H1 (cell line): ENCODE data around the gene SPTAN1. TPM values are rescaled to one million over a fixed set of nuclear protein-coding genes. Genes with fewer than 3 reads are reported as not detected.
A peak's percentile ranks its signal among the peaks of the same experiment; 100 is the strongest.

Experiments used
- CTCF ChIA-PET: fragments of 300-600 bp; sonication (Branson Sonifier 250); formaldehyde crosslinking; loops from one replicate; lab custom pipeline; 2021; ENCODE audit not compliant: partially characterized antibody; lab: Charles Lee
- POLR2A ChIA-PET: fragments of 300-600 bp; sonication (Branson Sonifier 250); formaldehyde crosslinking; loops from one replicate; lab custom pipeline; 2021; ENCODE audit warnings: inconsistent platforms; ENCODE audit not compliant: partially characterized antibody; lab: Charles Lee
- DNase-seq, 2 experiments: peaks; one replicate each; pipeline versions ENCODE4 v3.0.0 to v3.0.0-alpha.2; 2010 to 2022; ENCODE audit warnings: low spot score in 2 of 2, low read depth in 1 of 2, mixed read lengths in 1 of 2
- FAIRE-seq: peaks from 2 replicates; lab custom pipeline; 2011; peaks lifted over from hg19 to GRCh38; lab: Jason Lieb, UNC
- H2AFZ ChIP-seq: 2 replicates; pipeline ENCODE4 v1.8.1; 2012; ENCODE audit warnings: low read length, inconsistent platforms
- H2AK5ac ChIP-seq: 2 replicates; pipeline ENCODE4 v1.6.1; 2013; ENCODE audit warnings: low read depth, low read length
- H2BK120ac ChIP-seq: replicated peaks from 2 replicates; pipeline ENCODE3; 2013; ENCODE audit warnings: low read depth, low read length, inconsistent platforms
- H2BK12ac ChIP-seq: 2 replicates; pipeline ENCODE4 v1.6.1; 2013; ENCODE audit warnings: low read depth, low read length
- H2BK15ac ChIP-seq: 2 replicates; pipeline ENCODE4 v1.6.1; 2013; ENCODE audit warnings: low read length
- H2BK20ac ChIP-seq: 2 replicates; pipeline ENCODE4 v1.6.1; 2013; ENCODE audit warnings: low read length
- H2BK5ac ChIP-seq: 2 replicates; pipeline ENCODE4 v1.6.1; 2013; ENCODE audit warnings: low read depth, low read length
- H3K14ac ChIP-seq: 2 replicates; pipeline ENCODE4 v1.6.1; 2013; ENCODE audit warnings: inconsistent platforms; ENCODE audit not compliant: insufficient read length
- H3K18ac ChIP-seq: 2 replicates; pipeline ENCODE4 v1.6.1; 2013; ENCODE audit warnings: low read length; ENCODE audit errors: extremely low read depth
- H3K23ac ChIP-seq: 2 replicates; pipeline ENCODE4 v1.6.1; 2013; ENCODE audit warnings: inconsistent platforms; ENCODE audit not compliant: insufficient read length
- H3K23me2 ChIP-seq: 2 replicates; pipeline ENCODE4 v1.6.1; 2013; ENCODE audit warnings: low read depth, low read length
- H3K27ac ChIP-seq: 2 replicates; pipeline ENCODE4 v1.6.1; 2011; ENCODE audit warnings: low read depth, low read length, inconsistent platforms
- H3K27me3 ChIP-seq, 4 experiments: replicated peaks in 1 of 4; 1 replicate in 1 of 4; 2 replicates in 3 of 4; pipeline versions ENCODE4 v1.6.1 to v1.8.1; 2011 to 2013; ENCODE audit warnings: low read length in 3 of 4, mild to moderate bottlenecking in 3 of 4, inconsistent platforms in 2 of 4, mixed read lengths in 2 of 4, moderate library complexity in 1 of 4; ENCODE audit not compliant: control insufficient read depth in 3 of 4, insufficient read depth in 3 of 4; ENCODE audit errors: extremely low read depth in 1 of 4
- H3K36me3 ChIP-seq, 4 experiments: 2 replicates each; pipeline versions ENCODE4 v1.6.1 to v1.8.1; 2011 to 2013; ENCODE audit warnings: mild to moderate bottlenecking in 4 of 4, low read length in 3 of 4, moderate library complexity in 2 of 4, control low read depth in 1 of 4, inconsistent platforms in 1 of 4; ENCODE audit not compliant: insufficient read depth in 4 of 4, control insufficient read depth in 2 of 4
- H3K4ac ChIP-seq: replicated peaks from 2 replicates; pipeline ENCODE3; 2013; ENCODE audit warnings: low read length, low read depth, mixed read lengths, inconsistent platforms; ENCODE audit not compliant: insufficient read length
- H3K4me1 ChIP-seq, 4 experiments: replicated peaks in 1 of 4; 1 replicate in 1 of 4; 2 replicates in 3 of 4; pipeline versions ENCODE4 v1.6.1 to v1.8.1; 2011 to 2013; ENCODE audit warnings: low read length in 3 of 4, inconsistent platforms in 2 of 4, mixed read lengths in 1 of 4; ENCODE audit not compliant: insufficient read depth in 4 of 4, control insufficient read depth in 3 of 4
- H3K4me2 ChIP-seq, 2 experiments: 2 replicates each; pipeline versions ENCODE4 v1.6.1 to v1.8.1; 2011 to 2013; ENCODE audit warnings: low read depth in 2 of 2, low read length in 2 of 2, control low read depth in 1 of 2, inconsistent platforms in 1 of 2, mild to moderate bottlenecking in 1 of 2; ENCODE audit not compliant: insufficient read depth in 1 of 2
- H3K4me3 ChIP-seq, 4 experiments: fragments of 200-600, 300-600 bp in 1 of 4; sonication (generic), shearing (Covaris generic), sonication (Bioruptor Twin) in 1 of 4; 2 replicates each; pipeline versions ENCODE4 v1.5.1 to v1.8.1; 2011 to 2016; ENCODE audit warnings: low read length in 4 of 4, low read depth in 3 of 4, control low read depth in 2 of 4, inconsistent platforms in 2 of 4, mild to moderate bottlenecking in 2 of 4, mixed read lengths in 1 of 4, moderate library complexity in 1 of 4; ENCODE audit not compliant: insufficient read depth in 2 of 4; ENCODE audit errors: extremely low read depth in 1 of 4
- H3K56ac ChIP-seq: replicated peaks from 2 replicates; pipeline ENCODE3; 2013; ENCODE audit warnings: low read depth, mild to moderate bottlenecking, mixed read lengths, low read length, inconsistent platforms; ENCODE audit not compliant: insufficient read length
- H3K79me1 ChIP-seq: 2 replicates; pipeline ENCODE4 v1.6.1; 2013; ENCODE audit warnings: low read depth, low read length, control low read depth
- H3K79me2 ChIP-seq, 2 experiments: 2 replicates each; pipeline versions ENCODE4 v1.6.1 to v1.8.1; 2012 to 2013; ENCODE audit warnings: low read length in 2 of 2, mild to moderate bottlenecking in 2 of 2, inconsistent platforms in 1 of 2; ENCODE audit not compliant: insufficient read depth in 2 of 2, control insufficient read depth in 1 of 2
- H3K9ac ChIP-seq, 4 experiments: replicated peaks in 1 of 4; 1 replicate in 1 of 4; 2 replicates in 3 of 4; pipeline versions ENCODE4 v1.6.1 to v1.8.1; 2011 to 2013; ENCODE audit warnings: low read depth in 3 of 4, low read length in 3 of 4, control low read depth in 2 of 4, mild to moderate bottlenecking in 2 of 4, moderate library complexity in 2 of 4, inconsistent platforms in 1 of 4; ENCODE audit errors: extremely low read depth in 1 of 4
- H3K9me3 ChIP-seq, 2 experiments: 2 replicates each; pipeline versions ENCODE4 v1.6.1 to v1.8.1; 2012 to 2013; ENCODE audit warnings: mild to moderate bottlenecking in 2 of 2, moderate library complexity in 2 of 2, control low read depth in 1 of 2, inconsistent platforms in 1 of 2, low read depth in 1 of 2, low read length in 1 of 2, mixed read lengths in 1 of 2; ENCODE audit not compliant: insufficient read depth in 2 of 2
- H4K20me1 ChIP-seq, 2 experiments: replicated peaks in 1 of 2; 2 replicates each; pipeline versions ENCODE3 to v1.8.1; 2011 to 2013; ENCODE audit warnings: inconsistent platforms in 2 of 2, low read length in 2 of 2, mild to moderate bottlenecking in 1 of 2; ENCODE audit not compliant: insufficient read depth in 2 of 2, control insufficient read depth in 1 of 2
- H4K5ac ChIP-seq: 2 replicates; pipeline ENCODE4 v1.6.1; 2013; ENCODE audit warnings: low read length, low read depth, mixed read lengths, inconsistent platforms; ENCODE audit not compliant: insufficient read length
- H4K8ac ChIP-seq: 2 replicates; pipeline ENCODE4 v1.8.0; 2013; ENCODE audit warnings: mild to moderate bottlenecking, moderate library complexity, low read length, inconsistent platforms; ENCODE audit not compliant: insufficient read depth; ENCODE audit errors: extremely low read depth
- H4K91ac ChIP-seq: replicated peaks from 2 replicates; pipeline ENCODE3; 2013; ENCODE audit warnings: low read length, mixed read lengths, inconsistent platforms; ENCODE audit not compliant: insufficient read length
- CHD2 ChIP-seq: IDR thresholded peaks from 2 replicates; pipeline ENCODE4 v1.6.1; 2012; ENCODE audit warnings: low read length, improper control_type of control experiment
- CTBP2 ChIP-seq: IDR thresholded peaks from 2 replicates; pipeline ENCODE4 v1.7.0; 2011; ENCODE audit warnings: borderline replicate concordance, mild to moderate bottlenecking, moderate library complexity, mixed read lengths, low read length; ENCODE audit not compliant: insufficient read depth, insufficient read length
- POLR2A ChIP-seq, 2 experiments: IDR thresholded peaks; 1 replicate in 1 of 2; 2 replicates in 1 of 2; pipeline ENCODE4 v1.6.1; 2011; ENCODE audit warnings: low read depth in 2 of 2, low read length in 2 of 2, mild to moderate bottlenecking in 2 of 2; ENCODE audit errors: control extremely low read depth in 1 of 2
- RAD21 ChIP-seq, 2 experiments: IDR thresholded peaks in 1 of 2; conservative IDR thresholded peaks in 1 of 2; 2 replicates each; pipeline ENCODE4 v1.6.1; 2011; ENCODE audit warnings: low read depth in 2 of 2, low read length in 2 of 2, improper control_type of control experiment in 1 of 2, inconsistent platforms in 1 of 2, mild to moderate bottlenecking in 1 of 2, moderate library complexity in 1 of 2
- RFX5 ChIP-seq: IDR thresholded peaks from 2 replicates; pipeline ENCODE4 v1.6.1; 2011; ENCODE audit warnings: low read depth, low read length, improper control_type of control experiment, borderline replicate concordance
- SIN3A ChIP-seq, 2 experiments: IDR thresholded peaks in 1 of 2; conservative IDR thresholded peaks in 1 of 2; 2 replicates each; pipeline ENCODE4 v1.6.1; 2011 to 2012; ENCODE audit warnings: low read length in 2 of 2, improper control_type of control experiment in 1 of 2, low read depth in 1 of 2, mild to moderate bottlenecking in 1 of 2
- SUZ12 ChIP-seq: fragments of 200-600 bp; sonication (generic); IDR thresholded peaks from 2 replicates; pipeline ENCODE4 v1.6.1; 2012; ENCODE audit warnings: mild to moderate bottlenecking, inconsistent platforms, low read length, moderate library complexity, mixed read lengths
- WGBS, 2 experiments: shearing (Covaris generic) in 1 of 2; methylation state at CpG; one replicate each; pipeline versions ENCODE4 v1.1.6 to v1.1.7; 2013 to 2015; ENCODE audit warnings: low lambda C conversion rate in 2 of 2, mixed read lengths in 2 of 2, inconsistent platforms in 1 of 2, low coverage in 1 of 2, missing lambda C conversion rate in 1 of 2; ENCODE audit not compliant: insufficient replicate concordance in 2 of 2, insufficient coverage in 1 of 2, insufficient read length in 1 of 2; ENCODE audit errors: extremely low coverage in 1 of 2, missing lambda C conversion rate in 1 of 2; 5-methylcytosine and 5-hydroxymethylcytosine counted together
- polyA plus RNA-seq, 7 experiments: library from polyadenylated mRNA; depleted of rRNA in 3 of 7; stranded (reverse) in 5 of 7; unstranded in 2 of 7; fragments of >200 nt in 5 of 7; fragments of 200-250 nt in 2 of 7; gene quantifications; 1 replicate in 5 of 7; 2 replicates in 1 of 7; 4 replicates in 1 of 7; pipeline versions ENCODE4 v1.2.1 to v1.2.3, GENCODE V29; 2011 to 2013; ENCODE audit warnings: missing spikeins in 2 of 7, mixed read lengths in 2 of 7
- total RNA-seq: library from RNA; stranded (reverse); fragmentation: NEBNext Ultra II Directional; extraction: Animal tissue kit (Norgen Biotek cat#: 25700); gene quantifications from 2 replicates; pipeline ENCODE4 v1.2.1, GENCODE V29; 2021
- TF ChIP-seq, protein P1 (sequence below), 3 experiments: IDR thresholded peaks; 1 replicate in 2 of 3; 2 replicates in 1 of 3; pipeline versions ENCODE4 v1.5.1 to v1.6.1; 2011; ENCODE audit warnings: low read length in 3 of 3, mild to moderate bottlenecking in 3 of 3, inconsistent platforms in 2 of 3, low read depth in 1 of 3, moderate library complexity in 1 of 3; ENCODE audit not compliant: insufficient read depth in 1 of 3; ENCODE audit errors: control extremely low read depth in 1 of 3
- TF ChIP-seq, protein P2 (sequence below): IDR thresholded peaks from 2 replicates; pipeline ENCODE4 v1.6.1; 2011; ENCODE audit warnings: low read length, improper control_type of control experiment

The SPTAN1 gene
- total and polyA plus RNA-seq, 2 of the 8 experiments (the other 6 are each of a cell fraction or from before 2014, with no cell fraction given) = 182 to 216 TPM

DNA sequence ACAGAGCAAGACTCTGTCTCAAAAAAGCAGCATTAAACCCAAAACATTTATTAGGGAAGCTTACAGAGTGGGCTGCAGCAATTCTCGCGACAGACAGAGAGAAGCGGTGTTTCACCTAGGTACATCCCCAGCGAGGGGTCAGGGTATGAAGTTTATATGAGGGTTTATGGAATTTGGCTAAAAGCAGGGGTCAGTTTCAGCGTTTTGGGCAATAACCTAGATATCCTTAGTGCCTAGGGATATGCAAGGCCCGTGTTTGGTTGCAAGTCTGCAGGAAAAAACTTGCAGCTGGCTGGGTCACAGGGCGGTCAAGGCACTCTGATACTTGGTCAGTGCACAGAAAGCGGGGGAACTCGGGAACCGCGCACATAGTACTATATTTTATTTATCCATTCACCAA is 48.5 kb upstream of the SPTAN1 start:
- no peaks in the 10 kb centered on the region for H3K27me3 ChIP-seq
- H2BK5ac ChIP-seq = no peak overlapping the region
- peaks cover 0 to 2% of the 10 kb centered on the region in 2 experiments for H4K20me1 ChIP-seq
- no peak overlapping the region for H3K56ac ChIP-seq
- no peak overlapping the region for H3K4ac ChIP-seq
- ChIA-PET POLR2A (interaction anchor here (0.8 to 2.0 kb wide), 4 partner anchors 9 to 309 kb away, joined by 3 to 7 read pairs (median 4); partner anchors contain the start of genes GOLGA2 and SWI5), CTCF (interaction anchor here (0.6 to 1.0 kb wide), 2 partner anchors 65 to 155 kb away, joined by 3 to 4 read pairs; no protein-coding TSS in a partner anchor)
- no peak overlapping the region for H3K9ac ChIP-seq
- no peak overlapping the region for H3K18ac ChIP-seq
- H3K79me1 ChIP-seq = no peaks in the 10 kb centered on the region
- H2BK20ac ChIP-seq = no peak overlapping the region
- no peak overlapping the region for H2BK12ac ChIP-seq
- H3K4me1 ChIP-seq = peaks cover 0 to 3% (median 0%) of the 10 kb centered on the region in 4 experiments; a peak in 3 of 7 replicates
- no peak overlapping the region for H2BK15ac ChIP-seq
- H3K9me3 ChIP-seq = no peaks in the 10 kb centered on the region
- H4K5ac ChIP-seq = no peak overlapping the region
- FAIRE-seq (no peak), DNase-seq (no peak)
- H4K8ac ChIP-seq = 0 out of 2 replicates have a peak overlapping the region, but pooled peaks have one; percentile 71
- TF ChIP-seq CTBP2 (no peak), RFX5 (no peak), SIN3A (conservative IDR thresholded peaks at IDR 0.05 in 1 of 2, IDR thresholded peaks at IDR 0.05 in 1 of 2; ENCODE audit: low read depth in 1 of 2, low read length in 2 of 2) (no peak), SUZ12 (no peak), CHD2 (no peak), POLR2A (IDR thresholded peaks at IDR 0.05; ENCODE audit: control extremely low read depth in 1 of 2, low read depth in 2 of 2, low read length in 2 of 2) (no peak), RAD21 (IDR thresholded peaks at IDR 0.05 in 1 of 2, conservative IDR thresholded peaks at IDR 0.05 in 1 of 2; ENCODE audit: low read depth in 2 of 2, low read length in 2 of 2) (no peak)
- TF ChIP-seq, protein P1, sequence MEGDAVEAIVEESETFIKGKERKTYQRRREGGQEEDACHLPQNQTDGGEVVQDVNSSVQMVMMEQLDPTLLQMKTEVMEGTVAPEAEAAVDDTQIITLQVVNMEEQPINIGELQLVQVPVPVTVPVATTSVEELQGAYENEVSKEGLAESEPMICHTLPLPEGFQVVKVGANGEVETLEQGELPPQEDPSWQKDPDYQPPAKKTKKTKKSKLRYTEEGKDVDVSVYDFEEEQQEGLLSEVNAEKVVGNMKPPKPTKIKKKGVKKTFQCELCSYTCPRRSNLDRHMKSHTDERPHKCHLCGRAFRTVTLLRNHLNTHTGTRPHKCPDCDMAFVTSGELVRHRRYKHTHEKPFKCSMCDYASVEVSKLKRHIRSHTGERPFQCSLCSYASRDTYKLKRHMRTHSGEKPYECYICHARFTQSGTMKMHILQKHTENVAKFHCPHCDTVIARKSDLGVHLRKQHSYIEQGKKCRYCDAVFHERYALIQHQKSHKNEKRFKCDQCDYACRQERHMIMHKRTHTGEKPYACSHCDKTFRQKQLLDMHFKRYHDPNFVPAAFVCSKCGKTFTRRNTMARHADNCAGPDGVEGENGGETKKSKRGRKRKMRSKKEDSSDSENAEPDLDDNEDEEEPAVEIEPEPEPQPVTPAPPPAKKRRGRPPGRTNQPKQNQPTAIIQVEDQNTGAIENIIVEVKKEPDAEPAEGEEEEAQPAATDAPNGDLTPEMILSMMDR (IDR thresholded peaks at IDR 0.05; ENCODE audit: control extremely low read depth in 1 of 3, insufficient read depth in 1 of 3, low read depth in 1 of 3, low read length in 3 of 3) = no peak
- TF ChIP-seq, protein P2, sequence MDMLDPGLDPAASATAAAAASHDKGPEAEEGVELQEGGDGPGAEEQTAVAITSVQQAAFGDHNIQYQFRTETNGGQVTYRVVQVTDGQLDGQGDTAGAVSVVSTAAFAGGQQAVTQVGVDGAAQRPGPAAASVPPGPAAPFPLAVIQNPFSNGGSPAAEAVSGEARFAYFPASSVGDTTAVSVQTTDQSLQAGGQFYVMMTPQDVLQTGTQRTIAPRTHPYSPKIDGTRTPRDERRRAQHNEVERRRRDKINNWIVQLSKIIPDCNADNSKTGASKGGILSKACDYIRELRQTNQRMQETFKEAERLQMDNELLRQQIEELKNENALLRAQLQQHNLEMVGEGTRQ = no peak
- 0 out of 8 replicates have a peak, but pooled peaks cover 0 to 2% (median 0%) of the 10 kb centered on the region in 4 experiments for H3K36me3 ChIP-seq
- H2AK5ac ChIP-seq = no peak overlapping the region
- H3K4me3 ChIP-seq = peak overlapping the region; percentile 77 to 99 (median 94); a peak in 5 of 8 replicates
- no peaks in the 10 kb centered on the region for H3K79me2 ChIP-seq
- no peak overlapping the region for H3K14ac ChIP-seq
- no peak overlapping the region for H2BK120ac ChIP-seq
- no peak overlapping the region for H3K23ac ChIP-seq
- H2AFZ ChIP-seq = no peak overlapping the region
- no peak overlapping the region for H4K91ac ChIP-seq
- H3K27ac ChIP-seq = no peak overlapping the region
- H3K4me2 ChIP-seq = peak overlapping the region; percentile 90 to 92
- H3K23me2 ChIP-seq = peaks cover 9% of the 10 kb centered on the region; the same call in 1 of the 2 replicates
- 69% methylated on average over 11 of the region's 11 CpGs; no CpG with 5 or more reads in 1 of the 2 experiments for WGBS, 2 experiments
